ENCODE data around the gene RHOG. TPM values are rescaled to one million over a fixed set of nuclear protein-coding genes. Genes with fewer than 3 reads are reported as not detected.

The RHOG gene
- polyA plus RNA-seq, 1 donor from 2014 or later: not detected

DNA sequence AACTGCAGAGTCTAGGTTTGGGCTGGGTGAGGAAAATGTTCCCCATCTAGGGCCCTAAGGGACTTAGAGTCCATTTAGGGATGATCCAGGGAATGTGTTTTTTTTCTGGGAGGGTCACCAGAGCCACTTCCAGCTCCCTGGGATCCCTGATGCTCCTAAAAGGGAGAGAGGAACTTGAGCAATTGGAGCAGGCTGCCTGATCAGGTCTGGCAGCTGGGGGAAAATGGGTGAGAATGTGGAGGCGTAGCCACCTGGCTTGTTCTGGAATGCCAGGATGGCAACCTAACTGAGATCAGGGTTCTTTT lies 31.2 kb downstream of the RHOG start:
- TF ChIP-seq CTCF (IDR thresholded peaks at IDR 0.05; ENCODE audit: poor library complexity, severe bottlenecking) (no peak), EZH2 (IDR thresholded peaks at IDR 0.05; ENCODE audit: borderline replicate concordance, insufficient read depth, low read length, poor library complexity, severe bottlenecking) (no peak), EP300 (conservative IDR thresholded peaks at IDR 0.05; ENCODE audit: poor library complexity, severe bottlenecking) (no peak), RAD21 (conservative IDR thresholded peaks at IDR 0.05) (no peak), POLR2AphosphoS5 (IDR thresholded peaks at IDR 0.05) (no peak), MXI1 (conservative IDR thresholded peaks at IDR 0.05; ENCODE audit: poor library complexity, severe bottlenecking) (no peak), SMC3 (conservative IDR thresholded peaks at IDR 0.05; ENCODE audit: poor library complexity) (no peak), TAF1 (IDR thresholded peaks at IDR 0.05; ENCODE audit: low read depth) (no peak)
- TF ChIP-seq, protein P1, sequence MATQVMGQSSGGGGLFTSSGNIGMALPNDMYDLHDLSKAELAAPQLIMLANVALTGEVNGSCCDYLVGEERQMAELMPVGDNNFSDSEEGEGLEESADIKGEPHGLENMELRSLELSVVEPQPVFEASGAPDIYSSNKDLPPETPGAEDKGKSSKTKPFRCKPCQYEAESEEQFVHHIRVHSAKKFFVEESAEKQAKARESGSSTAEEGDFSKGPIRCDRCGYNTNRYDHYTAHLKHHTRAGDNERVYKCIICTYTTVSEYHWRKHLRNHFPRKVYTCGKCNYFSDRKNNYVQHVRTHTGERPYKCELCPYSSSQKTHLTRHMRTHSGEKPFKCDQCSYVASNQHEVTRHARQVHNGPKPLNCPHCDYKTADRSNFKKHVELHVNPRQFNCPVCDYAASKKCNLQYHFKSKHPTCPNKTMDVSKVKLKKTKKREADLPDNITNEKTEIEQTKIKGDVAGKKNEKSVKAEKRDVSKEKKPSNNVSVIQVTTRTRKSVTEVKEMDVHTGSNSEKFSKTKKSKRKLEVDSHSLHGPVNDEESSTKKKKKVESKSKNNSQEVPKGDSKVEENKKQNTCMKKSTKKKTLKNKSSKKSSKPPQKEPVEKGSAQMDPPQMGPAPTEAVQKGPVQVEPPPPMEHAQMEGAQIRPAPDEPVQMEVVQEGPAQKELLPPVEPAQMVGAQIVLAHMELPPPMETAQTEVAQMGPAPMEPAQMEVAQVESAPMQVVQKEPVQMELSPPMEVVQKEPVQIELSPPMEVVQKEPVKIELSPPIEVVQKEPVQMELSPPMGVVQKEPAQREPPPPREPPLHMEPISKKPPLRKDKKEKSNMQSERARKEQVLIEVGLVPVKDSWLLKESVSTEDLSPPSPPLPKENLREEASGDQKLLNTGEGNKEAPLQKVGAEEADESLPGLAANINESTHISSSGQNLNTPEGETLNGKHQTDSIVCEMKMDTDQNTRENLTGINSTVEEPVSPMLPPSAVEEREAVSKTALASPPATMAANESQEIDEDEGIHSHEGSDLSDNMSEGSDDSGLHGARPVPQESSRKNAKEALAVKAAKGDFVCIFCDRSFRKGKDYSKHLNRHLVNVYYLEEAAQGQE (IDR thresholded peaks at IDR 0.05; ENCODE audit: borderline replicate concordance): no peak
- H3K4me3 ChIP-seq (ENCODE audit: low read length): no peak overlapping the region
- H3K27ac ChIP-seq (ENCODE audit: low read length): no peak overlapping the region

DNA sequence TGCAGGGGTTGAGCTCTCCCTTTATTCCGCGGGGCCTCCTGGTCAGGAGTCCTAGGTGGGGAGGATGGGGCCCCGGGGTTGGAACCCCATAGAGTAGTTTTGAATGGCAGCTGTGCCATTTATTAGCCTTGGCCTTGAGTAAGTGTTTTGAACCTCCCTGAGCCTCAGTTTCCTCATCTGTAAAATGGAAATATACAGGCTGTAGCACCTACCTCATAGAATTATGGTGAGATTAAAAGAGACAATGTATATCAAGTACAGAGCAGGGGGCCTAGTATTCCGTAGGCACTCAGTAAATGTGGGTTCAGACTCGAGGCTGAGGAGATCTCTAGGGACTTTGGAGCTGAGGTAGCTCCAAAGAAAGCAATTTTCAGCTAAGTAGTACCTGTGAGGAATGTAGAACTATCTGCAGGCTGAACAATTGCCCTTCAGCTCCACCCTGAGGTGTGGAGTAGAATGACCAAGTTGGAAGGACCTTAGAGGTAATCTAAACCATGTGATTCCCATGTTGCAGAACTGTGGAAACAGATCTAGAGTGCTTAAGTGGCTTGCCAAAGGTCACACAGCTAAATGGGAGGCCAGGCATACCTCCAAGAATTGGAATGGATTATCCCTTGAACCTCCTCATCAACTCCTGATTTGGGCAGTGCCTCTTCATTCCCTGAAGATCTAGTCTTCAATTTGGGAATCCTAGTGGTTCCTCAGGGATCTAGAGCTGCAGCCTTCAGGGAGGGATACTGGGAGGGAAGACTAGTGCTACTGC lies 31.7 kb downstream of the RHOG start:
- H3K27me3 ChIP-seq (ENCODE audit: insufficient read depth, low read depth, low read length): no peaks in the 10 kb centered on the region
- peak overlapping the region; percentile 48 for H3K9ac ChIP-seq (ENCODE audit: low read length)
- no peaks in the 10 kb centered on the region for H3K9me3 ChIP-seq (ENCODE audit: low read length)
- H3K4me3 ChIP-seq (ENCODE audit: low read length): peak overlapping the region; percentile 73
- peak overlapping the region; percentile 21 for H2AFZ ChIP-seq (ENCODE audit: low read depth, low read length)
- no peaks in the 10 kb centered on the region for H3K9me2 ChIP-seq (ENCODE audit: insufficient read depth, low read length)
- no peak overlapping the region for H3K4me2 ChIP-seq (ENCODE audit: low read length)
- no peaks in the 10 kb centered on the region for H4K20me1 ChIP-seq (ENCODE audit: insufficient read depth)
- H3F3A ChIP-seq (ENCODE audit: insufficient read depth, low read length, poor library complexity, severe bottlenecking): no peaks in the 10 kb centered on the region
- TF ChIP-seq, protein P1 (IDR thresholded peaks at IDR 0.05; ENCODE audit: borderline replicate concordance): no peak
- no peak for TF ChIP-seq TAF1 (IDR thresholded peaks at IDR 0.05; ENCODE audit: low read depth)
- TF ChIP-seq EZH2 (IDR thresholded peaks at IDR 0.05; ENCODE audit: borderline replicate concordance, insufficient read depth, low read length, poor library complexity, severe bottlenecking): no peak
- no peak for TF ChIP-seq RAD21 (conservative IDR thresholded peaks at IDR 0.05)
- TF ChIP-seq POLR2AphosphoS5 (IDR thresholded peaks at IDR 0.05): no peak
- no peak for TF ChIP-seq MXI1 (conservative IDR thresholded peaks at IDR 0.05; ENCODE audit: poor library complexity, severe bottlenecking)
- no peak for TF ChIP-seq CTCF (IDR thresholded peaks at IDR 0.05; ENCODE audit: poor library complexity, severe bottlenecking)
- TF ChIP-seq SMC3 (conservative IDR thresholded peaks at IDR 0.05; ENCODE audit: poor library complexity): no peak
- H3K27ac ChIP-seq (ENCODE audit: low read length): no peak overlapping the region
- no peaks in the 10 kb centered on the region for H3K36me3 ChIP-seq (ENCODE audit: insufficient read depth, low read length)
- H3K79me2 ChIP-seq (replicated peaks; ENCODE audit: insufficient read depth, low read length): no peaks in the 10 kb centered on the region

More for the DNA sequence above, 31.2 kb downstream of the RHOG start:
- Histone ChIP-seq H3K79me2 (replicated peaks; ENCODE audit: insufficient read depth, low read length) (no peaks in the 10 kb centered on the region), H3K4me2 (ENCODE audit: low read length) (no peak overlapping the region), H3K9ac (ENCODE audit: low read length) (no peak overlapping the region), H3K9me3 (ENCODE audit: low read length) (no peaks in the 10 kb centered on the region), H3K9me2 (ENCODE audit: insufficient read depth, low read length) (no peaks in the 10 kb centered on the region), H4K20me1 (ENCODE audit: insufficient read depth) (no peaks in the 10 kb centered on the region), H2AFZ (ENCODE audit: low read depth, low read length) (no peak overlapping the region), H3K36me3 (ENCODE audit: insufficient read depth, low read length) (no peaks in the 10 kb centered on the region), H3F3A (ENCODE audit: insufficient read depth, low read length, poor library complexity, severe bottlenecking) (no peaks in the 10 kb centered on the region), H3K27me3 (ENCODE audit: insufficient read depth, low read depth, low read length) (no peaks in the 10 kb centered on the region)
